GM21423 (cell line): Measurements from ENCODE around the gene SRSF7.
"Not testable (repeated sequence)": the region's sequence is repeated elsewhere in the genome, so short reads cannot be mapped to it uniquely, and the experiment has no call there.

Experiments
- ATAC-seq: cut with Tn5 transposase; IDR thresholded peaks from one replicate; pipeline ENCODE4 v1.9.1; 2021; ENCODE audit warnings: mild to moderate bottlenecking, moderate library complexity; ENCODE audit not compliant: unreplicated experiment

Gene SRSF7

GRCh38 chr2:38754506-38754905 is 3.3 kb upstream of the SRSF7 start:
- ATAC-seq: no peak

- no peak for ATAC-seq
Measured at GRCh38 chr2:38754049-38754448, 2.9 kb upstream of the SRSF7 start.

- ATAC-seq: peak; percentile 21
Measured at GRCh38 chr2:38751596-38752410, 642 bp upstream of the SRSF7 start.

GRCh38 chr2:38750011-38750890 is 910 bp downstream of the SRSF7 start:
- peak; percentile 37 for ATAC-seq

GRCh38 chr2:38748943-38749804 is 2.0 kb downstream of the SRSF7 start:
- no peak for ATAC-seq

- ATAC-seq: no peak
Measured at GRCh38 chr2:38748391-38748790, 2.8 kb downstream of the SRSF7 start.

GRCh38 chr2:38747819-38748218 is 3.3 kb downstream of the SRSF7 start:
- no peak for ATAC-seq

- ATAC-seq: no peak
Measured at GRCh38 chr2:38747007-38747424, 4.1 kb downstream of the SRSF7 start.

- ATAC-seq: no peak
Measured at GRCh38 chr2:38745267-38745666, 5.9 kb downstream of the SRSF7 start.

- ATAC-seq: no peak
Measured at GRCh38 chr2:38744399-38744780, 6.8 kb downstream of the SRSF7 start.

GRCh38 chr2:38743672-38744398 is 7.3 kb downstream of the SRSF7 start:
- ATAC-seq: no peak

- no peak for ATAC-seq
Measured at GRCh38 chr2:38742797-38743559, 8.2 kb downstream of the SRSF7 start.

- no peak for ATAC-seq
Measured at GRCh38 chr2:38740851-38741731, 10.1 kb downstream of the SRSF7 start.

- ATAC-seq: no peak
Measured at GRCh38 chr2:38739524-38739923, 11.6 kb downstream of the SRSF7 start.

GRCh38 chr2:38737925-38738324 is 13.2 kb downstream of the SRSF7 start:
- ATAC-seq: no peak

- not testable (repeated sequence) for ATAC-seq
Measured at GRCh38 chr2:38737000-38737698, 14.0 kb downstream of the SRSF7 start.

- ATAC-seq: no peak
Measured at GRCh38 chr2:38735999-38736320, 15.2 kb downstream of the SRSF7 start.
